ENCODE data around the gene LAPTM4A.
"Not testable (repeated sequence)": the region's sequence is repeated elsewhere in the genome, so short reads cannot be mapped to it uniquely, and the experiment has no call there.

The LAPTM4A gene

DNA sequence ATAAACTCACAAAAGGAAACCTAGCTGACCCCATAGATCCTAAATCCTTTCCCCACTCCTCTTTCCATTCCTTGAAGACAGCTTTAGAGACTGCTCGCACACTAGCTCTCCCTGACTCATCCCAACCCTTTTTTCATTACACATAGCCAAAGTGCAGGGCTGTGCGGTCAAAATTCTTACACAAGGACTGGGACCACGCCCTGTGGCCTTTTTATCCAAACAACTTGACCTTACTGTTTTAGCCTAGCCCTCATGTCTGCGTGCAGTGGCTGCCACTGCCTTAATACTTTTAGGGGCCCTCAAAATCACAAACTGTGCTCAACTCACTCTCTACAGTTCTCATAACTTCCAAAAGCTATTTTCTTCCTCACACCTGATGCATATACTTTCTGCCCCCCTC is 34.5 kb upstream of the LAPTM4A start:
- DNase-seq (ENCODE audit: low spot score in 2 of 2); H3K9me3 ChIP-seq; in situ Hi-C loops (cut with MboI; ENCODE audit: low sequenced_read_pairs): not testable (repeated sequence)

DNA sequence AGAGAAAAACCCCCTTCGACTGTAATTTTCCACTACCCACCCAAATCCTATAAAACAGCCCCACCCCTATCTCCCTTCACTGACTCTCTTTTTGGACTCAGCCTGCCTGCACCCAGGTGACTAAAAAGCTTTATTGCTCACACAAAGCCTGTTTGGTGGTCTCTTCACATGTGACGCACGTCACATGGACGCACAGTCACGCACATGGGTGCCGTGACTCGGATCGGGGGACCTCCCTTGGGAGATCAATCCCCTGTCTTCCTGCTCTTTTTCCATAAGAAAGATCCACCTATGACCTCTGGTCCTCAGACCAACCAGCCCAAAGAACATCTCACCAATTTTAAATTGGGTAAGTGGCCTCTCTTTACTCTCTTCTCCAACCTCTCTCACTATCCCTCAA is 31.4 kb upstream of the LAPTM4A start:
- H3K4me1 ChIP-seq; H3K36me3 ChIP-seq (replicated peaks); H3K9me3 ChIP-seq; DNase-seq (ENCODE audit: low spot score in 2 of 2); H3K27me3 ChIP-seq (ENCODE audit: low read depth); H3K4me3 ChIP-seq; in situ Hi-C loops (cut with MboI; ENCODE audit: low sequenced_read_pairs): not testable (repeated sequence)

More for the DNA sequence above, 34.5 kb upstream of the LAPTM4A start:
- H3K4me3 ChIP-seq; H3K27me3 ChIP-seq (ENCODE audit: low read depth); H3K36me3 ChIP-seq (replicated peaks); H3K4me1 ChIP-seq: not testable (repeated sequence)

DNA sequence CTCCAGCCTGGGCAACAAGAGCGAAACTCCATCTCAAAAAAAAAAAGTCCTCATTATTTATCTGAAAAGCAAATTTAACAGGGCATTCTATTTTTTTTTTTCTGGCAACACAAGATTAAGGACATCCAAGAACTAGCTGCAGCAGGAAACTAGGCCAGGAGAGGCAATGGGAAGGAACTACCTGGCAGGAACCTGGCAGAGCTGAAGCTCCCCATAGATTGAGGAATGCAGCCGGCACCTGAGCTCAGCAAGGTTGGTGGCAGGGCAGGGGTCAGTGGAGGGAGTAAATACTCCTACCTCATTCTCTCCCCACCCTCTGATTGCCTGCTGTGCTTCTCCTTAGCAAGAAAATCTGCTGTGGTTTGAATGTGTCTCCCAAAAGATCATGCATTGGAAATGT is 30.4 kb upstream of the LAPTM4A start:
- no peak for DNase-seq (ENCODE audit: low spot score in 2 of 2)
- in situ Hi-C loops (cut with MboI; ENCODE audit: low sequenced_read_pairs), result no loop called here
- H3K4me1 ChIP-seq, result peaks cover 9% of the 10 kb centered on the region; the same call in 1 of the 2 replicates
- H3K27me3 ChIP-seq (ENCODE audit: low read depth), result no peaks in the 10 kb centered on the region
- no peaks in the 10 kb centered on the region for H3K9me3 ChIP-seq
- H3K4me3 ChIP-seq, result no peak overlapping the region
- H3K36me3 ChIP-seq (replicated peaks), result no peaks in the 10 kb centered on the region

DNA sequence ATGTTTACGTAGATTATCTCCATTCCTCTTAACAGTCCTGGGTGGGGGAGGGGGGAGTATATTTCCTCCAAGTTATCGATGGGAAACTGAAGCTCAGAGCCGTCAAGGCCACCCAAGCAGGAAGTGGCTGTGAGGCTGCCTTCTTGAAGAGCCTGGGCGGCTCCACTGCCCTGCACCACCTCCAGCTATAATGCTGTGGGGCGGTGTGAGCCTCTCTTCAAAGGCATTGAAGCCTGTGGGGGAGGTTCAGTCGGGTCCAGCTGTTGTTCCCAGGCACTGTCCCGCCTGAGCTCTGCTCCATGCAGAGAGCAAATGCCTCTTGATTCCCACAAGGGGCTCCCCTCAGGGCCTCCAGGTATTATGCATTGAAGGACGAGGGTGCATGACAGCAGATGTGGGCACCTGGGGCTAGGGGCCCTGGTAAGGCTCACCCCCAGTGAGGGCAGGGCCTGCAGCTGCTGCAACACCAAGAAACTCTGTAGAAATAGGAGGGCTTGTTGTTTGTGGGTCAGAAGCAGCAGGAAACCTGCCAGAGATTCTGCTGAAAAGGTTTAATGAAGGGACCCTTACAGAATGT is 29.5 kb upstream of the LAPTM4A start:
- in situ Hi-C loops (cut with MboI; ENCODE audit: low sequenced_read_pairs), result no loop called here
- peak in 1 of 2 experiments; percentile 21 for DNase-seq (ENCODE audit: low spot score in 2 of 2)
- peaks cover 9% of the 10 kb centered on the region; the same call in 1 of the 2 replicates for H3K4me1 ChIP-seq

DNA sequence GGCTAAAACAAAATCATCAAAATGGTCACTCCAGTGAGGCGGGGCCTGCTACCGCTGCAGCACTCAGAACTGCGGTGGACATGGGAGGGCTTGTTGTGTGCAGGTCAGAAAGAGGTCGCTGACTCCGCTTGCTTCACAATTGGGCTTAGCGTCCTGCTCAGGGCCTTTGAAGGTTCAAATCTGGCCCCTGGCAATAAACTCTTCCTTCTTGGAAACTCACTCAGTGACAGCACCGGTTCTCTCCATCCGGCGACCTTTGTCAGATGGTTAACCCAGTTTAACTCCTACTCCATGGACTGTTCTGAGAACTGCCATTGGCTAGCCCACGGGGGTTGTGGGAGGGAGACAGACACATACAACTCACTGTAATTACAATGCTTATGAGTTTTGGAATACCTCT is 29.0 kb upstream of the LAPTM4A start:
- in situ Hi-C loops (cut with MboI; ENCODE audit: low sequenced_read_pairs), result no loop called here
- H3K36me3 ChIP-seq (replicated peaks), result no peaks in the 10 kb centered on the region
- H3K4me3 ChIP-seq, result no peak overlapping the region
- H3K4me1 ChIP-seq, result peaks cover 9% of the 10 kb centered on the region; the same call in 1 of the 2 replicates
- H3K9me3 ChIP-seq, result no peaks in the 10 kb centered on the region
- DNase-seq (ENCODE audit: low spot score in 2 of 2), result no peak
- no peaks in the 10 kb centered on the region for H3K27me3 ChIP-seq (ENCODE audit: low read depth)

More for the DNA sequence above, 29.5 kb upstream of the LAPTM4A start:
- no peaks in the 10 kb centered on the region for H3K27me3 ChIP-seq (ENCODE audit: low read depth)
- H3K4me3 ChIP-seq, result no peak overlapping the region
- H3K36me3 ChIP-seq (replicated peaks), result no peaks in the 10 kb centered on the region
- H3K9me3 ChIP-seq, result no peaks in the 10 kb centered on the region

DNA sequence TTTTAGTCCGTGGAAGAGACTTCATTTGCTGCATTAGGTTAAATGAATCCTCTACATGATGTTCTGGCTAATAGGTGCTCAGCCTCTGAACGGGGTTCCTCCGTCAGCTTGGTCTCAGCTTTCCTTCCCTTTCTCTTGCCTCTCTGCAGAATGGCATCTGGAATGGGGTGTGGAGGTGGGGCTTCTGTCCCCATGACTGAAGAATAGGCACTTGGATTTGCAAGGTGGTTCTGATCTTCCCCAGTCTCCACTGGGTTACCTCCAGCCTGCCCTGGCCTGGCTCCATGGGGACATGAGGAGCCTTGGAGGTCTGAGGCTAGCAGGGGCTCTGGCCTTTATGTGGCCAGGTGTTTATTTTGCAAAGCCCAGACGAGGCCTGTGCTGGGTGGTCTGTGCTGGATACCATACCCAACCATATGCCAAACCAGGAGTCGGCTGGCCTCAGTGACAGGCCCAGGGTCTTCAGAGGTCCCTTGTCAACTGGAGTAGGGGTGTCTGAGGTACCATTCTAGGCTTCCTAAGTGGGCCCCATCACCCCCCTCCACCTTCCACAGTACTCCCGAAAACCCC is 28.2 kb upstream of the LAPTM4A start:
- Histone ChIP-seq H3K4me3 (no peak overlapping the region), H3K4me1 (peaks cover 9% of the 10 kb centered on the region; the same call in 1 of the 2 replicates), H3K36me3 (replicated peaks) (no peaks in the 10 kb centered on the region), H3K27me3 (ENCODE audit: low read depth) (no peaks in the 10 kb centered on the region), H3K9me3 (no peaks in the 10 kb centered on the region)
- DNase-seq (ENCODE audit: low spot score in 2 of 2), result no peak
- in situ Hi-C loops (cut with MboI; ENCODE audit: low sequenced_read_pairs), result no loop called here

DNA sequence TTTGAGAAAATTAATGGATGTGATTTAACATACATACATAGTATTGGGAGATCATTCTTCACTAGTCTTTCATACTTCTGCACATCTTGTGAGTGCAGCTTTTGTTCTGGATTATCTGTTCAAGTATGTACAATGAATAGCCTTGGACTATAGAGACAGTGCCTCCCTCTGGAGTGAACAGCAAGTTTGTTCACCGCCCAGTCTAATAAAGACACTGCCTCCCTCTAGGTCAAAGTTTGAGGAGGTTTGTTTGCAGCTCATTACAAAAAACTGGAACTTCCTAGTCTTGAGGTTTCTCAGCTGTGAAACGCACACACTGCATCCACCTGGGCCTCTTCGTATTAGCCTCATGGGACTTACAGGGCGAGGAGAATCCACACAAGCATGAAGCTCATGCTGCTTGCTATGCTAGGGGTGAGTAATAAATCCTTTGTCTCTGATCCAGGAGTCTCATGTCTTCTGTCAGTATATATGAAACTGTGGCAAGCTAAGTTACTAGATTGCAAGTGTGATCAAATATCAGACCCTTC is 26.0 kb upstream of the LAPTM4A start:
- in situ Hi-C loops (cut with MboI; ENCODE audit: low sequenced_read_pairs), result no loop called here
- no peaks in the 10 kb centered on the region for H3K27me3 ChIP-seq (ENCODE audit: low read depth)
- no peak overlapping the region for H3K4me3 ChIP-seq
- H3K36me3 ChIP-seq (replicated peaks), result no peaks in the 10 kb centered on the region
- H3K4me1 ChIP-seq, result peaks cover 9% of the 10 kb centered on the region; the same call in 1 of the 2 replicates
- DNase-seq (ENCODE audit: low spot score in 2 of 2), result no peak
- no peaks in the 10 kb centered on the region for H3K9me3 ChIP-seq

DNA sequence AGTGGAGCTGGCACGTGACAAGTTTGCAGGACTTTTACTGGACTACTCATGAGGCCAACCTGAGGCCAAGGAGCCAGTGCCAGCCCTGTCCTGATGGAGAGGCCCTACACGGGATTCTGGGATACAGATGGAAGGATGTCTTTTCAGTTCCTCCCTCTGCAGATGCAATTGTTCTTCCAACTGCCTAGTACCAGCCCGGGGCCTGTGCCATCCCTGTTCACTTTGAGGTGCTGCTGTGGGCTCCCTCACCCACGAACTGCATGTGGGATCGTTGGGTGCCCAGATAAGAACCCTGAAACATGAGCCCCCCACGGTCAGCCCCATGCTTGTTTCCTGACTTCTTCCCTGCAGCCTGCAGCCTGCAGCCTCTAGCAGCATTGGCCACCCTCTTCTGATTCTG is 25.3 kb upstream of the LAPTM4A start:
- DNase-seq (ENCODE audit: low spot score in 2 of 2), result no peak
- Histone ChIP-seq H3K27me3 (ENCODE audit: low read depth) (no peaks in the 10 kb centered on the region), H3K36me3 (replicated peaks) (no peaks in the 10 kb centered on the region), H3K4me3 (no peak overlapping the region), H3K9me3 (no peaks in the 10 kb centered on the region), H3K4me1 (peaks cover 9% of the 10 kb centered on the region; the same call in 1 of the 2 replicates)
- in situ Hi-C loops (cut with MboI; ENCODE audit: low sequenced_read_pairs), result no loop called here

DNA sequence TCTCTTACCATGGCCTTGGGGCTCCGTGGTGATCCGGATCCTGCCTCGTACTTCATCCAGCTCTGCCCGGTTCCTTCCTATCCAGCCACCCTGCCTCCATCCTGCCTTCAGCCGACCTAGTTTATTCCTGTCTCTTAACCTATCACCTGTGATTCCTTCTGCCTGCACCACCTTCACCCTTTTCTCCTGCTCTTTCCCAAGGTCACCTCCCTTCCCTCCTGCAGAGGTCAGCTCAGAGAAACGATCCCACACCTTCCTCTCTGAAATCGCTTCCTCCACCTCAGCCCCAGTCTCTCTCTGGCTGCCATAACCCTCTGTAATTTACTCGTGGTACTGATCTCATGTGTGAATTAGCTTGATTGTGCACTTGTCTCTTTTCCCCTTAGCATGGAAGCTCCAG is 23.5 kb upstream of the LAPTM4A start:
- in situ Hi-C loops (cut with MboI; ENCODE audit: low sequenced_read_pairs), result no loop called here
- no peaks in the 10 kb centered on the region for H3K36me3 ChIP-seq (replicated peaks)
- H3K9me3 ChIP-seq, result no peaks in the 10 kb centered on the region
- no peaks in the 10 kb centered on the region for H3K27me3 ChIP-seq (ENCODE audit: low read depth)
- no peak for DNase-seq (ENCODE audit: low spot score in 2 of 2)
- no peak overlapping the region for H3K4me3 ChIP-seq
- H3K4me1 ChIP-seq, result no peaks in the 10 kb centered on the region

DNA sequence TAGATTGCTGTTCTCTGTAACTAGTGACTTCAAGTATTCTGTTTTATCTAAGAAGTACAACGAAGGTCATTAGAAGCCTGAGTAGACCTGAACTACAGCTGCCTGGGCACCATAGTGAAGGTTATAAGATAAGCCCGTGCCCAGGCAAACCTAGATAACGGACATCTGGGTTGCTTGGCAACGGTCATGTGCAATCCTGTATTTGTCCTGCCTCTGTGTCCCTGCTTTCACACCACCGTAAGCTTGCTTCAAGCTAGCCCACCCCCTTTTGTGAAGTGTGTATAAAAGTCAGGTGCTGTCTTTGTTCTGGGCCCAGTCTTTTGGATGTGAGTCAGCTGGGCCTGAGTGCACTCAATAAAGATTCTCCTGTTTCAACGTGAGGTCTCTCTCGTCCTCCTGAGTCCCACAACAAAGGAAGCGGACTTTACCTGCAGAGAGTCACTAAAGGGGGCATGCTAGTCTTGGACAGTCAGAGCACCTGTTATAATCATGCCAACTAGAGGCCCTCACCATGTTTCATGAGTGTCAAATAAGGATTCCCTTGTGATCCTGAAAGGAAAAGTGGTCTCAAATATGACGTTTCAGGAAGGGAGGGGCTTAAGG is 22.7 kb upstream of the LAPTM4A start:
- H3K4me3 ChIP-seq; DNase-seq (ENCODE audit: low spot score in 2 of 2); in situ Hi-C loops (cut with MboI; ENCODE audit: low sequenced_read_pairs); H3K4me1 ChIP-seq; H3K36me3 ChIP-seq (replicated peaks); H3K27me3 ChIP-seq (ENCODE audit: low read depth); H3K9me3 ChIP-seq: not testable (repeated sequence)

DNA sequence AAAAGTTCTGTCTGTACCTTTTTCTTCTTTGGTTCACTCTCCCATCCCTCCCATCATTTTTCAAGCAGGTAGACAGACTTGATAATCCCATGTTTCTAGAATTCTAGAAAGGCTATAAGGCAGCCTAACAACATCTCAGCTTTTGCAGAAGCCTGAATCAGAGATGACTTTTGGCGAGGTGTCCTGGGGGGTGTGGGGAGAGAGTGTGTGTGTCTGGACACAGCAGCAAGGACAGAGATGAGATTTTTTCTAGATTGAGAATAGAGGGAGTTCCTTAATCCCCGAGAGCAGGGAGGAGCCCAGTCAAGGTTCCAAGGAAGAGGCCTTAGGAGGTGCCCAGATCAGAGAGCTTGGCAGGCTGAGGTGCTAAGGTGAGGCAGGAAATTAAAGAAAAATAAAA is 22.0 kb upstream of the LAPTM4A start:
- Histone ChIP-seq H3K4me3 (no peak overlapping the region), H3K27me3 (ENCODE audit: low read depth) (no peaks in the 10 kb centered on the region), H3K9me3 (no peaks in the 10 kb centered on the region), H3K4me1 (no peaks in the 10 kb centered on the region), H3K36me3 (replicated peaks) (no peaks in the 10 kb centered on the region)
- DNase-seq (ENCODE audit: low spot score in 2 of 2), result no peak
- in situ Hi-C loops (cut with MboI; ENCODE audit: low sequenced_read_pairs), result no loop called here

DNA sequence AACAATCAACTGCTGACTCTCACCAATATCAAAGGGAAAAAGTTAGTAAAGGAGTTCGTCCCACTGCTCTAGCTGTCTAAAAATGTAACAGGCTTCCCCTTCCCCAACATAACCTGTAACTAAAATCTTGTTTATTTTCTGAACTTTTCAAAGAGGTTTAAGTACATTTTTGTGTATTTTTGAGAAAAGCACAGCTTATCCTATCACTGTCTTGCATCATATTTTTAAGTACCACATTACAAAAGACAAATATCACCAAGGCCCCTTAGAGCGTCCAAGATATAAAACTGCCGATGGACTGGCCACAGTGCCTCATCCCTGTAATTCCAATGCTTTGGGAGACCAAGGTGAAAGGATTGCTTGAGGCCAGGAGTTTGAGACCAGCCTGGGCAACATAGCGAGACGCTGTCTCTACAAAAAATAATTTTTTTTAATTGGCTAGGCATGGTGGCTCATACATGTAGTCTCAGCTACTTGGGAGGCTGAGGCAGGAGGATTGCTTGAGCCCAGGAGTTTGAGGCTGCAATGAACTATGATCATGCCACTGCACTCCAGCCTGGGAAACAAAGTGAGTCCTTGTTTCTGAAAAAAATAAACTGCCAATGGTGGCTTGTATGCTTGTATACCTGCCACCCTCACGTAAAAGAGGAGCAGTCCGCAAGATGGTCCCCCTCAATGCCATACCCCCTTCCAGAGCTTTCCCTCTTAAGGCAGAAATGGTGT is 21.2 kb upstream of the LAPTM4A start:
- Histone ChIP-seq H3K36me3 (replicated peaks) (no peaks in the 10 kb centered on the region), H3K27me3 (ENCODE audit: low read depth) (no peaks in the 10 kb centered on the region), H3K4me3 (no peak overlapping the region), H3K4me1 (no peaks in the 10 kb centered on the region), H3K9me3 (no peaks in the 10 kb centered on the region)
- in situ Hi-C loops (cut with MboI; ENCODE audit: low sequenced_read_pairs), result no loop called here
- no peak for DNase-seq (ENCODE audit: low spot score in 2 of 2)

DNA sequence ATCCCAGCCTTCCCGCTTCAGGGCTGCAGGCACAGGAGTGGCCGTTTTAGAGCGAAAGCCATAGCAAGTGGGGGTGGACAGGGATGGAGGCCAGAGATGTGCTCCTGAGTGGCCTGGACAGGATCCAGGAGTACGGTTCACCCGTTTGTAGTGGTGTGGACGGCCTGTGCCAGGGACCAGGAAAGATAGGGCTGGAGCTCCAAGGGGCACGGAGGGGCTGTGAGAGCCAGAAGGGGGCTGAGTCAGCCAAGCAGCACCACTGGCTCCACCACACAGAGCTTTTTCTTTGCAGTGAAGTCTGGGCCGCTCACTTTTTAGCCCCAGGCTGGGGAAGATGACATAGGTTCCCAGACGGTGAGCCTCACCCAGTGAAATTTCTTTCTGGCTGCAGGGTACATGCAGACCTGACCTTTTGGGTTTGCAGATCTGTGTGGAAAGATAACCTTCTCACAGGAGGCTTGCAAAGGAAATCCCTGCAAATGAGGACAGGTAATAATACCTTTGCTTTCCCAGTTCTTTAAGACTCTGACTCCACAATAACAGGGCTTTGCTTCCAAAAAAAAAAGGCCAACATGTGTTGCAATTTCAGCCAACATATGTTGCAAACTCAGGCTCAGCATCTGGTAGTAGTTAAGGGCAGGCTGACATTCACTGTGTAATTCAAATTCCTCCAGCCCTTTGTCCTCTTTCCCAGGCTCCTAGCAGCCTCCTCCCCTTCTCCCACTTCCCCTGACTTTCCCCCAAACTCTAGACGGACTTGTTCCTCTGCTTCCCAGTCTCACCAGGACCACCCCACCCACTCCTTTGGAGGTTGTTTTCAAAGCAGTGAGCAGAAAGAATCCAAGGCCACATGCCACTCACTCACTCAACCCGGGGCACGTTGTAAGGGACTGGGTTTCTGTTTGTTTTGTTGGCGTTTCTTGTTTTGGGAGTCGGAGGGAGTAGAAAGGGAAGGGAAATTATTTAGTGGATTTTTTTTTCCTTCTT is 20.3 kb upstream of the LAPTM4A start:
- in situ Hi-C loops (cut with MboI; ENCODE audit: low sequenced_read_pairs), result no loop called here
- H3K9me3 ChIP-seq, result no peaks in the 10 kb centered on the region
- no peaks in the 10 kb centered on the region for H3K27me3 ChIP-seq (ENCODE audit: low read depth)
- H3K4me1 ChIP-seq, result no peaks in the 10 kb centered on the region
- DNase-seq (ENCODE audit: low spot score in 2 of 2), result no peak
- H3K4me3 ChIP-seq, result no peak overlapping the region
- H3K36me3 ChIP-seq (replicated peaks), result no peaks in the 10 kb centered on the region
